Ureter (tissue), 1 donor: ENCODE data around the gene DOCK4. TPM values are rescaled to one million over a fixed set of nuclear protein-coding genes. Genes with fewer than 3 reads are reported as not detected.

Experiments used
- DNase-seq: peaks from one replicate; pipeline ENCODE4 v3.0.0-alpha.2; 2020; ENCODE audit warnings: low spot score
- total RNA-seq: library from RNA; stranded (reverse); gene quantifications from one replicate; pipeline ENCODE4 v1.2.4, GENCODE V29; 2023
- donor health status: DM: yes; HTN: yes; CAD: no.

DOCK4 gene
- total RNA-seq, 1 donor from 2014 or later, result 37.9 TPM

- no peak for DNase-seq
These were observed 302.4 kb downstream of the DOCK4 start for GRCh38 chr7:111903797-111904196.

DNA sequence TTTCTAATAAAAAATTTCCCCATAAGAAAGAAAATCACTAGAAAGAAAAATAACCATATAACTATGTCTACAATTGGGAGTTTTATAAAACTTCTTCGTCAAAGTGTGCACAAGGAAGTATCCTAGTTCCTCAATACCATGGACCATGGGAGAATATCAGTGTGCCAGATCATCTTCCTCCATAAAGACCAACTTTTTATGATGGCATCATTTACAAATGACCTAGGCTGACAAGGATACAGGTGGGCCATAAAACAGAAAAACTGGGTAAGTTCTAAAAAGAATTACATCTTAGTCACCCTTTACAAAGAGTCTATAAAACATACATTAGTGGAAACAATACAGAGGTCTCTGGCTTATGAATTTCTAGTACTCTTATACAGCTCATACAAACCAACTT, 303.2 kb downstream of the DOCK4 start:
- DNase-seq, result no peak

GRCh38 chr7:111900283-111900682, 305.9 kb downstream of the DOCK4 start:
- DNase-seq, result no peak

- DNase-seq, result no peak
These were observed 311.1 kb downstream of the DOCK4 start for GRCh38 chr7:111895049-111895448.

DNA sequence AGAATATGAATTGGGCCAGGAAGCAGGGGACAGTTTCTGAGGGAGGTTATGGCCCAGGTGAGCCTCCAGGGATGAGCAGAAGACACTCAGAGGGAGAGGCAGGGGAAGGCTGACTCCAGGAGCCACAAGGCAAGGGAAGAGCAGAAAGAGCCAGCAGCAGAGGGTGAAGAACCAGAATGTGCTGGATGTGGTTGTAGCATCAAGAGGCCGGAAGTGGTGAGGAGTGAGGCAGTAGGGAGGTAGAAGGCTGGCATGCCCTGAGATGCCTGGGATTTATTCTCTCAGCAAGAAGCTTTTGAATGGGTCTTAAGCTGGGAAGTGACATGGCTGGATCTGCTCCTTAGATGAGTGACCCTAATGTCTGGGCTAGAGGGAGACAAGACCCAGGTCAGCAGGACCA, 311.7 kb downstream of the DOCK4 start:
- DNase-seq, result no peak

GRCh38 chr7:111893190-111893589, 313.0 kb downstream of the DOCK4 start:
- DNase-seq, result no peak

GRCh38 chr7:111892588-111892987, 313.6 kb downstream of the DOCK4 start:
- DNase-seq, result no peak

GRCh38 chr7:111887734-111888133, 318.5 kb downstream of the DOCK4 start:
- DNase-seq, result no peak

DNA sequence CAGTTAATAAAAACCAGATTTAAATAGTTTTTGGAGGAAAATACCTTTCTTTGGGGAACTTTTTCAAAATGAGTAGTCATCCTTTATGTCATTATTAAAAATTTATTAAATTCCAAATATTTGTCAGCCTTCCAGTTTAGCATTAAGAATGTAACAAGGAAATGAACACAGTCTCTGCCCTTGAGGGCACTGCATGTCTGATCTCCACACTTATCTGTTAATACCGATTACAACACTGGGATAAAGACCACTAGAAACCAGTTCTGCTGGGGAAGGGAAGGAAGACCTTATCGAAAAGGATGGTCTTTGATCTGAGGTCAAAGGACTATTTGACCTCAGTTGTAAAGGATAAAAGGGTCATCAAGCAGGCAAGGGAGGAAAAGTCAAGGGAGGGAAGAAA, 320.0 kb downstream of the DOCK4 start:
- DNase-seq, result no peak

GRCh38 chr7:111883241-111883640, 323.0 kb downstream of the DOCK4 start:
- DNase-seq, result no peak

DNA sequence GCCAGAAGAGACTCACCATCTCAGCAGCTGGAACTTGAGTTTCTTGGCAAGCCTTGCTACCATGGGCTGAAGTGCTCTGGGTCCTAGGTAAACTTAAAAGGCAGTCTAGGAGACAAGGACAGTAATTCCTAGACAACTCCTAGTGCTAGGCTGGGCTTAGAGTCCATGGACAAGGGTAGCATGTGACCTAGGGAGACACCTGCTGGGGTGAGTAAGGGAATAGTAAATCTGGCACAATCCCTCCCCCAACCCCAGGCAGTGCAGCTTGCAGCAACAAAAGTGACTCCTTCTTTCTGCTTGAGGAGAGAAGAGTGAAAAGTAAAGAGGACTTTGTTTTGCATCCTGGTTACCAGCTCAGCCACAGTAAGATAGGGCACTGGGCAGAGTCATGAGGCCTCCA, 327.4 kb downstream of the DOCK4 start:
- DNase-seq, result no peak

DNA sequence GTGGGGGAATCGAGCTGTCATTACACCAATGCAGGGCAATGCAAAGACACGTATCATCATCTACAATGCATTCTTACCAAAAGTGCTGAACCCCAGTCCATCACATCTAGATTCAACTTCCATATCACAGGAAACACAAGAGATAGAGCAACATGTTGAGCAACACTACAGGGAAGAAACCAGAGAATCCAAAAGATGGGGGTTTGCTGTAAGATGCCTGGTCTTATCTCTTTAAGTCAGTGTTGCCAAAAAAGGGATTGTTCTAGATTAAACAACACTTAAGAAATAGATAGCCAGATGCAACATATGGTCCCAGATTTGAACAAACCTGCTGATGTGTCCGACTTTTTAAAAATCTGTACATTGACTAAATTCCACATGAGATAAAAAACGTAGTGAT, 328.3 kb downstream of the DOCK4 start:
- no peak for DNase-seq

DNA sequence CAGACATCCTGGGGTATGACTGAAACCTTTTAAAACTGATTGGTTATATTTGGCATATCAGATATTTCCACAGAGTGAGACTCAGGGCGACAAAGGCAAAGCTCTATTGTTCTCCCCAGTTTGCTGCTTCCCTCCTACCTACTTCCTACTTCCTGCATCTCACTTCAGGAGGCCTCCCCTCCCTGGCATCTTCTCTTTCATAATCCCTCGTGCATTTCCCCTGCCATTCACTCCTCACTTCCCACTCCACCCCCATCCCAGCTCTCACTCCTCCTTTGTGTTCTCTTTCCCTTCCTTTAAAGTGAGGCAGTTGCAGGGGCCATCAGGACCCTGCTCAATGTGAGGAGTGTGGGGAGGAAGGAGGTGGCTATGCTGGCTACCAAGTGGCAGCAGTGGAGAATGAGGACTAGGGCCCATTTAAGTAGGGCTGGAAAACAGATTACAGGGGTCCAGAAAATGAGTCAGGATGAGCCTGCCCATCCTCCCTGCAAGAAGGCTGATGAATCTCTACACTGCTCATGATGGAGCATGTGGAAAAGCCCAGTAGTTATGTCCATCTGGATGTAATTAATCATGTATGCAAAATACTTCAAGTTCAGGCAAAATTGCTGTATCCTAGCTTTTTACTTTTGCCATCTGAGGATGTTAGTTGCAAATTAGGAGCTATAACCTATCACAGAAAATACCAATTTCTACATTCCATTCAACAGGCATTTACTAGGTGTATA, 332.1 kb downstream of the DOCK4 start:
- no peak for DNase-seq

DNA sequence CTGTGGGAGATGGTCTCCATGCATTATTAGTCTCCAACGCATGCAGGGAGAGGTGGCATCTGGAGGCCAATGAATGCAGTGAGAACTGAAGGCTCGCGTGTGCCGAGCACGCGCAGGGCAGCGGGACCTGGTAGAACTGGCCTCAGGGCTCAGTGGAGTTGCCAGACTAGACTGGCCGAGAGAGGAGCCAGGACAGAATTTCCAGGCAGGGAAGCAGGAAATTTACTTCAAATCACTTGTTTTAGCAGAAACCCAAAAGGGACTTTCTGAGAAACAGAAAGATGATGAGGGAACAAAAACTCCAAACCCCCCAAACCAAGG, 332.9 kb downstream of the DOCK4 start:
- DNase-seq, result no peak

DNA sequence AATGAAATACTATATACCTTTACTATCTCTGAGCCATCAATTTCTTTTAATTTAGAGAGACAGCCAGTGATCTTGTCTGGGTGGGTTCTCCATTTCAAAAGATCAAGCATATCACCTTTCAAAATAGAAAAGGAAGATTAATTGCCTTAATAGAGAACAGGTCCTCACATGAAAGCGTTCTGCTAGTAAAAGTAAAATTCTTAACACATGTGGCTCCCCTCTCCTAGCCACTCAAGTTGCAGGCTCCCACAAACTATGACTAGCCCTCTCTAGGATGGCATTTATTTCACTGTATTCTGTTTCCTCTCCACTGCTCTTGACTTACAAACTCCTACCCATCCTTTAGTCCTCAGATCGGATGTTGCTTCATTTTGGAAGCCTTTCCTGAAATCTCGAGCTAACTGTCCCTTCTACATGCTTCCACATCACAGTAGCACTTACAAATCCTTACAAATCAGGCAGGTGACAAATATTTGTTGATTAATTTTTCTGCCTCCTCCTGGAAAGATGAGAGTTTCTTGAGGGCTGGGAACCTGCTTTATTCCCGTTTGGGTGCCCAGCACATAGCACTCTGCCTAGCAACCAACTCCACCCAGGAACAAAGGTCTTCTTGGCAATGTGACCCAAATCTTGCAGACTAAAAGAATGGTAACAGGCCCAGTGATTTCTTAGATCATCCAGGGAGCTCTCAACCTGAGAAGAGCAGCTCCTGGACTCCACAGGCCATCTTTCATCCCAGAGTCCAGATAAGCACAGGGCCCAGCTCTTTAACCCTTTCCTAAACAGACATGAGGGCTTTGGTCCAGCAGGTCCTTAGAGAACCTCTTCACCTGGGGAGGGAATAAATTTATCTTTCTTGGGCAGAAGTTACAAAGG, 333.5 kb downstream of the DOCK4 start:
- DNase-seq, result no peak

DNA sequence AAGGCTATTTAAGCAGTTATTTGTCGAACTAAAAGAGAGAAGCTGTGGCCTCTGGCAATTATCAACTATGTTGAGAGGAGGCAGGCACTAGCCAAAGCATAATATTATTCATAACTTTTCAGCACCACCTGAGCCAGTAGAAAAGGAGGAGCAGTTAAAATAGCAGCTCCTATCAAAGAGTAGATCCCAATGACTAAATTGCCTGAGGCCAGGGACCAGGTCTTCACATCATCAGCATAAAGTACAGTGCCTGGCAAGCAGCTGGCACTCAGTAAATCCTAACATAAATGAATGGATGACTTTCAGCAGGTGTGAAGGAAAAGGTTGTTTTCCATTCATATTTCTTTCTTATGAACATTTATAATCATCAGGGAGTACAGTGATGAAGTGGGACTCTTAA, 334.9 kb downstream of the DOCK4 start:
- no peak for DNase-seq

DNA sequence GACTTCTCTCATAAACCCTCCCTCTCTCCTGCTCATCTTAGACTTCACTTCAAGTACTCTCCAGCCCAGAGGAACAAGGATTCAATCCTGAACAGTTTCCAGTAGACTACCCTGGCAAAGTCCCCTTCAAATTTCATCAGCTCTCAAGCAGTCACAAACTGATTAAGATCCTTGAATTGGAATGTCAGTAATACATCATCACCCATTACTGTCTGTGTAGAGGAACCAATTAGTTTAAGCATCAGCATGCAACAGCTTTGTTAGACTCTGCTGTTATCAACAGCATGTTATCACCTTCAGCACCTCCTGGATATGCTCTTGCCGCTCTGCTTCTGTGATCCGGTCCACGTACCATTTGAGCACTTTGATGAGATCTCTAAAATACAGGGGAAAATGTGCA, 336.9 kb downstream of the DOCK4 start:
- no peak for DNase-seq

- no peak for DNase-seq
These were observed 338.8 kb downstream of the DOCK4 start for GRCh38 chr7:111867348-111867931.

DNA sequence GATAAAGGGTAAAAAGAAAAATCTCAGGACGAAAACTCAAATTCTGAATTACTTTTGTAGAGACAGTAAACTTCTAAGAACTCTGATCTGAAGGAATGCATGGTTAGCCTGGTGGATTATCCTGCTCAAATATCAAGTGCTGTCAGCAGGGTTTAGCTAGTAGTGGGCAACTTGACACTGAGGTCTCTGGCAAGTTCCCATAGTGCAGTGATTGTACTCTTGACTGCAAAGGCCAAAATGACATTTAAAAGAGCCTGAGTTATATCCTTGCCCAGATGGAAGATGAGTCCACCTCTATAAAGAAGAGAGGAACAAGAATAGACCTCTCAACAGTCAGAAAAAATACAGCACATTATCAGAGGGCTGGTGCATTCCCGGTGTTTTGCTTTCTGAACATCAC, 339.4 kb downstream of the DOCK4 start:
- no peak for DNase-seq

GRCh38 chr7:111865430-111865829, 340.8 kb downstream of the DOCK4 start:
- DNase-seq, result no peak

GRCh38 chr7:111864291-111864976, 341.8 kb downstream of the DOCK4 start:
- no peak for DNase-seq

DNA sequence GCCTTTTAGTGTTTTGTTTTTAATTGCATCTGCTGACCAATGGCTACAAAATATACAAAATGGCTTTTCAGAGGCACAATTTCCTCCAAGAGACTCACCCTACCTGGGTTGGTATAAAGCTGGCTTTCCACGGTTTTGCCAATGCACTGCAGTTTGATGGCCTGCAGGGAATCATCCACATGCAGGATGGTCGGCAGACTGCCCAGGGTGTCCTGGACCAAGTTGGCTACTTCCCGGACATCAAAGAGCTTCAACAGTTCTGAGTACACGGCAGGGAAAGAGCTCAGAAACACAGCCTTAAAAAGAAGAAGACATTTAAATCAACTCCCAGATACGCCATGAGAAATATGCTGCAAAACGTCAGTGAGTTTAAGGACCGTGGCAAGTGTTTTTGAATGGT, 342.9 kb downstream of the DOCK4 start:
- no peak for DNase-seq
